Panc1 (cell line): ENCODE measurements around the gene GRB7. TPM values are rescaled to one million over a fixed set of nuclear protein-coding genes. Genes with fewer than 3 reads are reported as not detected.

Experiments
- ATAC-seq: fragments of 200-7000 bp; cut with Tn5 transposase; 2 replicates; pipeline ENCODE4 v1.9.1; 2020; ENCODE audit warnings: mild to moderate bottlenecking, moderate library complexity
- BruUV-seq: library from RNA; stranded (reverse); fragments of 400-500 nt; replicated peaks from 2 replicates; lab custom pipeline; 2021; lab: Mats Ljungman, UMichigan
- CTCF ChIA-PET: fragments of 300-600 bp; sonication (Branson Sonifier 250); formaldehyde crosslinking; loops from one replicate; lab custom pipeline; 2022; ENCODE audit warnings: antibody characterized with exemption; lab: Charles Lee
- POLR2A ChIA-PET: fragments of 300-600 bp; sonication (Branson Sonifier 250); formaldehyde crosslinking; loops from one replicate; lab custom pipeline; 2022; ENCODE audit warnings: antibody characterized with exemption; lab: Charles Lee
- DNase-seq: peaks from one replicate; pipeline ENCODE4 v3.0.0-alpha.2; 2010; ENCODE audit warnings: low read depth, low spot score
- H3K27ac ChIP-seq: 2 replicates; pipeline ENCODE4 v1.5.1; 2011; ENCODE audit warnings: mild to moderate bottlenecking, low read length, inconsistent platforms
- H3K27me3 ChIP-seq: fragments of 200-500 bp; sonication (Bioruptor generic); 2 replicates; pipeline ENCODE4 v1.6.0; 2014; ENCODE audit warnings: low read length, inconsistent platforms; ENCODE audit not compliant: control insufficient read depth, insufficient read depth
- H3K36me3 ChIP-seq: fragments of 200-500 bp; sonication (Bioruptor generic); 2 replicates; pipeline ENCODE4 v1.5.1; 2014; ENCODE audit warnings: inconsistent platforms, mild to moderate bottlenecking, low read length, moderate library complexity; ENCODE audit not compliant: control insufficient read depth, insufficient read depth
- H3K4me1 ChIP-seq: 2 replicates; pipeline ENCODE4 v1.5.1; 2011; ENCODE audit warnings: inconsistent platforms, mild to moderate bottlenecking, low read length, moderate library complexity; ENCODE audit not compliant: control insufficient read depth, insufficient read depth
- H3K4me3 ChIP-seq, 2 experiments: 2 replicates each; pipeline ENCODE4 v1.5.1; 2011 to 2012; ENCODE audit warnings: low read depth in 2 of 2, low read length in 2 of 2, mild to moderate bottlenecking in 2 of 2, inconsistent platforms in 1 of 2, moderate library complexity in 1 of 2
- H3K9me3 ChIP-seq: fragments of 200-500 bp; sonication (Bioruptor generic); 2 replicates; pipeline ENCODE4 v1.5.1; 2014; ENCODE audit warnings: low read depth, mild to moderate bottlenecking, inconsistent platforms, low read length, moderate library complexity; ENCODE audit not compliant: control insufficient read depth, insufficient read depth
- CTCF ChIP-seq: fragments of 450-650 bp; IDR thresholded peaks from 2 replicates; pipeline ENCODE4 v1.5.1; 2017; ENCODE audit warnings: mild to moderate bottlenecking
- POLR2AphosphoS5 ChIP-seq: IDR thresholded peaks from 2 replicates; pipeline ENCODE4 v1.6.1; 2012; ENCODE audit warnings: mild to moderate bottlenecking, low read depth, low read length, moderate library complexity
- REST ChIP-seq, 2 experiments: IDR thresholded peaks; 2 replicates each; pipeline ENCODE4 v1.6.1; 2011 to 2012; ENCODE audit warnings: low read depth in 2 of 2, control low read depth in 1 of 2, low read length in 1 of 2, mild to moderate bottlenecking in 1 of 2, moderate library complexity in 1 of 2; ENCODE audit not compliant: insufficient read depth in 1 of 2
- SIN3A ChIP-seq: IDR thresholded peaks from 2 replicates; pipeline ENCODE4 v1.6.1; 2012; ENCODE audit warnings: low read depth, mild to moderate bottlenecking, low read length, moderate library complexity, borderline replicate concordance; ENCODE audit not compliant: insufficient read depth
- TCF7L2 ChIP-seq: IDR thresholded peaks from 2 replicates; pipeline ENCODE4 v1.6.1; 2011; ENCODE audit warnings: mild to moderate bottlenecking, low read depth, low read length, inconsistent platforms
- in situ Hi-C: cut with HindIII; loops from 2 replicates; pipeline ENCODE4 v1.10.0; 2016; ENCODE audit warnings: low sequenced_read_pairs, low pct_unique_long_range_greater_than_20kb
- intact Hi-C: fragments of 100-400 bp; cut with micrococcal nuclease; formaldehyde crosslinking; loops from one replicate; pipeline ENCODE4 v1.10.0; 2022; ENCODE audit not compliant: unreplicated experiment
- total RNA-seq: library from RNA; stranded (reverse); gene quantifications from one replicate; pipeline ENCODE4 v1.2.1, GENCODE V29; 2021; ENCODE audit not compliant: unreplicated experiment

The GRB7 gene
- total RNA-seq, 1 experiment from 2014 or later = 2.8 TPM

GRCh38 chr17:39782980-39783379 is 45.2 kb downstream of the GRB7 start:
- Histone ChIP-seq H3K4me1 (no peaks in the 10 kb centered on the region), H3K27ac (no peak overlapping the region), H3K9me3 (no peaks in the 10 kb centered on the region), H3K36me3 (no peaks in the 10 kb centered on the region), H3K4me3 (no peak overlapping the region), H3K27me3 (peaks cover 4% of the 10 kb centered on the region)
- TF ChIP-seq REST (IDR thresholded peaks at IDR 0.05; ENCODE audit: insufficient read depth in 1 of 2, low read depth in 2 of 2, low read length in 1 of 2) (no peak), TCF7L2 (no peak), POLR2AphosphoS5 (no peak), SIN3A (no peak), CTCF (no peak)
- ATAC-seq (no peak), DNase-seq (no peak)
- intact Hi-C loops = no loop called here
- no TSS peak for BruUV-seq
- in situ Hi-C loops = no loop called here
- ChIA-PET POLR2A (no interaction called here), CTCF (interaction anchor here (0.6 kb wide), 1 partner anchor 158 kb away, joined by 4 read pairs; no protein-coding TSS in a partner anchor)

GRCh38 chr17:39787041-39787440 is 49.3 kb downstream of the GRB7 start:
- no peak overlapping the region for H3K27ac ChIP-seq
- no peaks in the 10 kb centered on the region for H3K4me1 ChIP-seq
- TF ChIP-seq SIN3A (no peak), CTCF (no peak), REST (IDR thresholded peaks at IDR 0.05; ENCODE audit: insufficient read depth in 1 of 2, low read depth in 2 of 2, low read length in 1 of 2) (no peak), POLR2AphosphoS5 (no peak), TCF7L2 (no peak)
- in situ Hi-C loops (no loop called here), intact Hi-C loops (no loop called here)
- no TSS peak for BruUV-seq
- H3K4me3 ChIP-seq = no peak overlapping the region
- DNase-seq (no peak), ATAC-seq (no peak)
- ChIA-PET CTCF (no interaction called here), POLR2A (no interaction called here)
- peaks cover 2% of the 10 kb centered on the region; the same call in 1 of the 2 replicates for H3K27me3 ChIP-seq
- H3K36me3 ChIP-seq = no peaks in the 10 kb centered on the region
- no peaks in the 10 kb centered on the region for H3K9me3 ChIP-seq
